Endothelial cell (in vitro differentiated cells): ENCODE results near the gene GPR83. TPM values are rescaled to one million over a fixed set of nuclear protein-coding genes. Genes with fewer than 3 reads are reported as not detected.

Source experiments
- DNase-seq: peaks from one replicate; pipeline ENCODE4 v3.0.0; 2021; ENCODE audit warnings: low spot score
- H3K27ac Mint-ChIP-seq: one replicate; pipeline ENCODE4 v1.8.0; 2021; ENCODE audit warnings: mixed read lengths, inconsistent platforms; ENCODE audit not compliant: unreplicated experiment
- H3K27me3 Mint-ChIP-seq: one replicate; pipeline ENCODE4 v1.8.0; 2021; ENCODE audit warnings: mild to moderate bottlenecking, moderate library complexity, mixed read lengths, inconsistent platforms; ENCODE audit not compliant: unreplicated experiment
- H3K36me3 Mint-ChIP-seq: one replicate; pipeline ENCODE4 v1.8.0; 2021; ENCODE audit warnings: mild to moderate bottlenecking, low read depth, mixed read lengths, inconsistent platforms; ENCODE audit not compliant: unreplicated experiment
- H3K4me1 Mint-ChIP-seq: one replicate; pipeline ENCODE4 v1.8.0; 2021; ENCODE audit warnings: mild to moderate bottlenecking, mixed read lengths, inconsistent platforms; ENCODE audit not compliant: unreplicated experiment
- H3K4me3 Mint-ChIP-seq: one replicate; pipeline ENCODE4 v1.8.0; 2021; ENCODE audit warnings: mild to moderate bottlenecking, mixed read lengths, inconsistent platforms; ENCODE audit not compliant: unreplicated experiment
- H3K9me3 Mint-ChIP-seq: one replicate; pipeline ENCODE4 v1.8.0; 2021; ENCODE audit warnings: mixed read lengths, inconsistent platforms; ENCODE audit not compliant: unreplicated experiment
- long read RNA-seq: library from polyadenylated mRNA; unstranded; transcript quantifications from one replicate; pipeline ENCODE4 v2.0.0, GENCODE V29; 2020; ENCODE audit not compliant: unreplicated experiment
- total RNA-seq: library from RNA; stranded (reverse); fragmentation: NEBNext Ultra II Directional; extraction: Animal tissue kit (Norgen Biotek cat#: 25700); gene quantifications from one replicate; pipeline ENCODE4 v1.2.1, GENCODE V29; 2021; ENCODE audit not compliant: unreplicated experiment
- TF ChIP-seq, protein P1 (sequence below): fragments of 200-600 bp; sonication (generic); IDR thresholded peaks from one replicate; pipeline ENCODE4 v1.5.0; 2021; ENCODE audit warnings: antibody characterized with exemption; ENCODE audit not compliant: unreplicated experiment

Gene GPR83
- 0.31 TPM for total RNA-seq
- long read RNA-seq: 0 reads

DNA sequence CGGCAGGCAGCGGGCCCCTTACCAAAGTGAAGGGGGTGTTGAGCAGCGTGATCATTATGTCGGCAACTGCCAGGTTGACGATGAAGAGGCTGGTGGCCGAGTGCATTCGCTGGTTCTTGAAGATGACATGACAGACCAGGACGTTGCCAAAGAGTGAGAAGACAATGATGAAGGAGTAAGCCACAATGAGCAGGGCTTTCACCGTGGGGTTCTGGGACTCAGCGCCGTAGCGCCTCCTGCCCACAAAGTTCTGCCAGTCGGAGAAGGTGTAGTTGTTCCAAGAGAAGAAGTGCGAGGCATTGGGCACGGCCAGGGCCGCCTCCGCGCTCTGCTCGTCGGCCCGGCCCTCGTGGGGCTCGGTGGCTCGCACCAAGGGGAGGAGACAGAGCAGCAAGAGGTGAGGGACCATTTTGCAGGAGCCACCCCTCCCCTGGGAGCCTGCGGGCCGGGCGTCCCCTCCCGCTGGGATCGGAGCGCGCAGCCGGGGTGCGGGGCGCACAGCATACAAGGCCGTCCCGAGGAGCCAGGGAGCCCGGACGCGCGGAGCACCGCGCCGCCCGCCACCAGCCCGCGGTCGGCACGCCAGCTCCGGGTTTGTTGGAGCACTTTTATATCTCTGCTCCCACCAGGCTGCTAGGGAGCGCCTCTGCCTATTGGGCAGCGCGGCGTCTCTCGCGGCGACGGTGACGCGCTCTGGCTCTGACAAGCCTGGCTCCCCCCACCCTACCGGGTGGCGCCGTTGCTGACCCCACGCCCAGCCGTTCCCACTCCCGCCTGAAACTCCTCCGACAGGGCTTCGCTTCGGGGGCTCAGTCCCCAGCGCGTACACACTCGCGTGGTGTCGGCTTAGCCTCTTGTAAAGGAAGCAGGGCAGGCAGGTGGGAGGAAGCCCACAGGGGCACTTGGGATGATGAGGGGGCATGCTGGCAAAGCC lies at the start of gene GPR83:
Gene GPR83, minus strand, starts transcription at position 581 of the 934 bp plus-strand sequence. Its CDS starts 172 bp downstream, at position 409.
- Mint-ChIP-seq H3K4me1 (peaks cover 22% of the 10 kb centered on the region), H3K36me3 (peaks cover 7% of the 10 kb centered on the region), H3K4me3 (peak within 1 kb of the TSS; percentile 87), H3K27me3 (peaks cover 18% of the 10 kb centered on the region), H3K27ac (peak within 1 kb of the TSS; percentile 34), H3K9me3 (no peaks in the 10 kb centered on the region)
- TF ChIP-seq, protein P1, sequence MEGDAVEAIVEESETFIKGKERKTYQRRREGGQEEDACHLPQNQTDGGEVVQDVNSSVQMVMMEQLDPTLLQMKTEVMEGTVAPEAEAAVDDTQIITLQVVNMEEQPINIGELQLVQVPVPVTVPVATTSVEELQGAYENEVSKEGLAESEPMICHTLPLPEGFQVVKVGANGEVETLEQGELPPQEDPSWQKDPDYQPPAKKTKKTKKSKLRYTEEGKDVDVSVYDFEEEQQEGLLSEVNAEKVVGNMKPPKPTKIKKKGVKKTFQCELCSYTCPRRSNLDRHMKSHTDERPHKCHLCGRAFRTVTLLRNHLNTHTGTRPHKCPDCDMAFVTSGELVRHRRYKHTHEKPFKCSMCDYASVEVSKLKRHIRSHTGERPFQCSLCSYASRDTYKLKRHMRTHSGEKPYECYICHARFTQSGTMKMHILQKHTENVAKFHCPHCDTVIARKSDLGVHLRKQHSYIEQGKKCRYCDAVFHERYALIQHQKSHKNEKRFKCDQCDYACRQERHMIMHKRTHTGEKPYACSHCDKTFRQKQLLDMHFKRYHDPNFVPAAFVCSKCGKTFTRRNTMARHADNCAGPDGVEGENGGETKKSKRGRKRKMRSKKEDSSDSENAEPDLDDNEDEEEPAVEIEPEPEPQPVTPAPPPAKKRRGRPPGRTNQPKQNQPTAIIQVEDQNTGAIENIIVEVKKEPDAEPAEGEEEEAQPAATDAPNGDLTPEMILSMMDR: no peak
- peak; percentile 34 for DNase-seq

DNA sequence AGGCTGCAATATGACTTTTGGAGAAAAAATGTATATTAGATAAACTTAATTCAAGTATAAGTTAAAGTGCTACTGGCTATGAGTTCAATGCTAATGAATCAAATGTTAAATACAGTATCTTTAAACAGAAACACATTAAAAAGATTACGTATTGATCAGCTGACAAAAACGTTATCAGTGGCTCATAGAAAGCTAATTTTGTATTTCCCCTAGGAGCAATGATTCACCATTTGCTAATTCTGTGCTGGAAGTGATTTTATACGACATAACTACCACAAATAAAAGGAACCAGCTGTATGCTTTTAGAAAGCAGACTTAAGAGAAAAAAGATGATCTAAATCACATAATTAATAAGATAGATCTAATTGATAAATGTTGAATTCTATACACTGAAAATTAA lies 48.8 kb upstream of the GPR83 start:
- Mint-ChIP-seq H3K9me3 (no peaks in the 10 kb centered on the region), H3K27me3 (no peaks in the 10 kb centered on the region), H3K4me3 (no peak overlapping the region), H3K4me1 (no peaks in the 10 kb centered on the region), H3K27ac (no peak overlapping the region), H3K36me3 (peaks cover 7% of the 10 kb centered on the region)
- TF ChIP-seq, protein P1: no peak
- DNase-seq: no peak

DNA sequence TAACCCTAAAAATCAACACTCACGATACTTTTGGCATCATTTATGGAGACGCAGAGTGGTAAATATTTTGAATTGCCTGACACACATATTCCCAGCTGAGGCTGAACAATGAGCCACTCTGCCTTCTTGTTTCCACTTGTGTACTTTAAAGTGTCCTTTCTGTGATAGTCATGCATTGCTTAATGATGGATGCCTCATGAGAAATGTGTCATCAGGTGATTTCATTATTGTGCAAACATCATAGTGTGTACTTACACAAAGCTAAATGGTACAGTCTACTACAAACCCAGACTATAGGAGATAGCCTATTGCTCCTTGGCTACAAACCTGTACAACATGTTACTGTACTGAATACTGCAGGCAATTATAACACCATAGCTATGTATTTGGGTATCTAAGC lies 48.2 kb upstream of the GPR83 start:
- no peak overlapping the region for H3K27ac Mint-ChIP-seq
- H3K4me1 Mint-ChIP-seq: no peaks in the 10 kb centered on the region
- H3K36me3 Mint-ChIP-seq: peaks cover 7% of the 10 kb centered on the region
- H3K9me3 Mint-ChIP-seq: no peaks in the 10 kb centered on the region
- H3K27me3 Mint-ChIP-seq: no peaks in the 10 kb centered on the region
- no peak for DNase-seq
- TF ChIP-seq, protein P1: no peak
- no peak overlapping the region for H3K4me3 Mint-ChIP-seq

DNA sequence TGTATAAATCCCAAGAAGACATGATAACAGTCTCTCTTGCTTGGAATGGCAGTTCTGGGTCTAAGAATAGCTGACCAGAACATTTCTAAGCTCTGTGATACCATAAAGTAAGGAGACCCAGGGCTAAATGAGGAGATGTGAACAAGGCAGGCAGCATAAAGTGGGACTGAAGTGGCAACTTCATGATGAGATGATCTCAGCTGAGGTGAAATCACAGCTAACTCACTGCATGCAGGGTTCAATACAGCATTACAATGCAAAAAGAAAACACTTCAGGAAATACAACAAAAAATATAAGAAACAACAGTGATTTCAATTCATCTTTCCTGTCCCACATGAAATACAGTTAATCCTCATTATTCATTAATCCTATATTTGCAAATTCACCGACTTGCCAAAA lies 47.8 kb upstream of the GPR83 start:
- H3K4me3 Mint-ChIP-seq: no peak overlapping the region
- H3K9me3 Mint-ChIP-seq: no peaks in the 10 kb centered on the region
- H3K27ac Mint-ChIP-seq: no peak overlapping the region
- no peaks in the 10 kb centered on the region for H3K4me1 Mint-ChIP-seq
- DNase-seq: no peak
- H3K27me3 Mint-ChIP-seq: no peaks in the 10 kb centered on the region
- TF ChIP-seq, protein P1: no peak
- peaks cover 7% of the 10 kb centered on the region for H3K36me3 Mint-ChIP-seq

DNA sequence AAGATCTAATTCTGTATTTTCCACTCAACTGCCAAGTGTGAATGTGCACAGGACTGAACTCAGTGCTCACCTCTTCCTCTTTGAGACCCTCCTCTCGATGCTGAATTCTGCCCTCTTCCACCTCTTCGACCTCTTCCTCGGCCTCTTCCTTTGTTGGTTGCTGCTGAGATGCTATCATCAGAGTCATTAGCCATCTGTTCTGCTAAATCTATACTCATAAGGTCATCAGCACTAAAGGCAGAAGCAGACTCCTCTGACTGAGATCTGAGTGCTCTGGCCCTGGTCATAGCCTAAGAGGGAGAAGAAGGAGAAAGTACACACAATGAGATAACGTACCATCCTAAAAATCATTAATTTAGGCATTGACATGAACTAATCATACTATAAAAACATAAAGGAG lies 45.9 kb upstream of the GPR83 start:
- no peak overlapping the region for H3K4me3 Mint-ChIP-seq

More for the DNA sequence above, 45.9 kb upstream of the GPR83 start:
- TF ChIP-seq, protein P1: no peak
- Mint-ChIP-seq H3K36me3 (no peaks in the 10 kb centered on the region), H3K4me1 (no peaks in the 10 kb centered on the region), H3K9me3 (no peaks in the 10 kb centered on the region), H3K27ac (no peak overlapping the region), H3K27me3 (no peaks in the 10 kb centered on the region)
- DNase-seq: no peak
